HG02970 (cell line): ENCODE results near the gene MMP25.
"Not testable (repeated sequence)": the region's sequence is repeated elsewhere in the genome, so short reads cannot be mapped to it uniquely, and the experiment has no call there.

ENCODE experiments used
- ATAC-seq: cut with Tn5 transposase; IDR thresholded peaks from one replicate; pipeline ENCODE4 v1.9.1; 2021; ENCODE audit warnings: mild to moderate bottlenecking, moderate library complexity, moderate number of reproducible peaks; ENCODE audit not compliant: unreplicated experiment, low FRiP score

The MMP25 gene

DNA sequence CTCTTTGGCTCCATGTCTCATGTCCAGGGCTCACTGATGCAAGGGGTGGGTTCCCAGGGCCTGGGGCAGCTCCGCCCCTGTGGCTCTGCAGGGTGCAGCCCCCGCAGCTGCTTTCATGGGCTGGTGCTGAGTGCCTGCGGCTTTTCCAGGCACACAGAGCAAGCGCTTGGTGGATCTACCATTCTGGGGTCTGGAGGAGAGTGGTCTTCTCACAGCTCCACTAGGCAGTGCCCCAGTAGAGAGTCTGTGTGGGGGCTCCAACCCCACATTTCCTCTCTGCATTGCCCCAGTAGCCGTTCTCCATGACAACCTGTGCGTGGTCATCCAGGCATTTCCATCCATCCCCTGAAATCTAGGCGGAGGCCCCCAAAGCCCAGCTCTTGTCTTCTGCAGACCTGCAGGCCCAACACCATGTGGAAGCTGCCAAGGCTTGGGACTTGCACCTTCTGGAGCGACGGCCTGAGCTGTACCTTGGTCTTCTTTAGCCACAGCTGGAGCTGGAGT lies 24.3 kb downstream of the MMP25 start:
- no peak for ATAC-seq

DNA sequence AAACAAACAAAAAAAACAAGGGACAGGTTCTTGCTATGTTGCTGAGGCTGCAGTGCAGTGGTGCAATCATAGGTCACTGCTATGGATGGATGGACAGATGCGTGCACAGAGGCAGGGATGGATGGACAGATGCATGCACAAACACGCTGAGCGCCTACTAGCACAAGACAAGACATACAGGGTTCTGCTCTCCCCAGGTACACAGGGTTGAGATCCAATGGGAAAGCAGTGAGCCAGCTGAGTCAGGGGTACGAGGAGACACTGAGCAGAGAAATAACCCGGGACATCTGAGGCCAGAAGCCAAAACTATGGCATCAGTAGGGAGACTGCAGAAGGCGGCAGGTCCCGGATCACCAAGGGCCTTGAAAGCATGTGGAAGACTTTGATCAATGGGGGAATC lies 25.3 kb downstream of the MMP25 start:
- no peak for ATAC-seq

DNA sequence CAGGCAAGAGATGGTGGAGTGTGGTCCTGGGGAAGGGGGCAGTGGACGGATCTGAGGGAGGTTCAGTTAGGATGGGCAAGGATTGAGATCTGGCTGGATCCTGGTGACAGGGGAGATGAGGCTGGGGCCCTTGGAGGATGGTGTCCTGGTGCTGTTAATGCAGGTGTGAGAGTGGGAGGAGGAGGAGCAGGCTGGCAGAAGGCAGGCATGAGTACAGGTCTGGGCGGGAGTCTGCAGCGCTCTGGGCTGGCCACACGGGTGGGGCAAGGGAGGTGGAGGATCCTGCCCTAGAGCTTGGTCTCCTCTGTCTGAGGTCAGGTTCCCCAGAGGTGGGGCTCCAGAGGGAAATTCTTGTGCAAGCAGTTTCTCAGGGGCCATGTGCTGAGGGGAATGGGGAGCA lies 25.8 kb downstream of the MMP25 start:
- ATAC-seq = not testable (repeated sequence)

DNA sequence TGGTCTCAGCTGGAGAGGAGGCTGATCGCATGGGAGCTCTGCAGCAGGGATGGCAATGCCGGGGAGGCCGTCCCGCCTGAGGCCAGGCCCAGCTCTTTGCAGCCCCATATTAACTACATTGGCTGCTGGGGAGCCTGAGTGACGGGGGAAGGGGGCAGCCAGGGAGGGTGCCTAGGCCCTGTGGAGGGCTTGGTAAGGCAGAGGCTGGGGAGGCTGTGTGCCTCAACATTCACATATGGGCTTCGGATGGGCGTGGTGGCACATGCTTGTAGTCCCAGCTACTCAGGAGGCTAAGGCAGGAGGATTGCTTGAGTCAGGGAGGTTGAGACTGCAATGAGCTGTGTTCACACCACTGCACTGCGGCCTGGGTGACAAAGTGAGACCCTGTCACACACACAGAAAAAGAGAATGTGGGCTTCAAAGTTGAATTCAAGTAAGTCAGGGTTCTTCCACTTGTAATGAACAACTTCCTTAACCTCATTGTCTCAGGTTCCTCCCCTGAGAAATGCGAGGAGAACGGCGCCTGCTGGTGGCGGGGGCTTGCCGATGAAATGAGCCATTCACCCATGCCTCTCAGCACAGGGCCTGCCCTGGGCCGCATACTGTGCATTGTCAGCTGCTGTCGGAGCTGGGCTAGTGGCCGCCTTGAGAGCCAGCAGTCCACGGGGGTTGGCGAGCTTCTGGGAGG lies 26.4 kb downstream of the MMP25 start:
- ATAC-seq = not testable (repeated sequence)

DNA sequence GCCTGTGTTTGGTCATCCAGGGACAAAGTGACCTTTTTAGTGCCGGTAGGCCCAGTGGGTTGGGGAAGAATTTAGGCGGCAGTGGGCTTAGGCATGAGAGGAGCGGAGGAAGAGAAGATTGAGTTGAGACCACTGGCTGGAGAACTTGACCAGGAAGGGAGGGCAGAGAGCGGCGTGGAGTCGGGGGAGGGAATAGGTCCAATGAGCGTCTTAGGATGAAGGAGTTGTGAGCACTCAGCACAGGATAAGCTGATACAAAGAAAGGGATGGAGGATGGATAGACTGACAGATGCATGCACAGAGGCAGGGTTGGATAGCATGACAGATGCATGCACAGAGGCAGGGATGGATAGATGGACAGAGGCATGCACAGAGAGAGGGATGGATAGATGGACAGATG lies 27.1 kb downstream of the MMP25 start:
- no peak for ATAC-seq

DNA sequence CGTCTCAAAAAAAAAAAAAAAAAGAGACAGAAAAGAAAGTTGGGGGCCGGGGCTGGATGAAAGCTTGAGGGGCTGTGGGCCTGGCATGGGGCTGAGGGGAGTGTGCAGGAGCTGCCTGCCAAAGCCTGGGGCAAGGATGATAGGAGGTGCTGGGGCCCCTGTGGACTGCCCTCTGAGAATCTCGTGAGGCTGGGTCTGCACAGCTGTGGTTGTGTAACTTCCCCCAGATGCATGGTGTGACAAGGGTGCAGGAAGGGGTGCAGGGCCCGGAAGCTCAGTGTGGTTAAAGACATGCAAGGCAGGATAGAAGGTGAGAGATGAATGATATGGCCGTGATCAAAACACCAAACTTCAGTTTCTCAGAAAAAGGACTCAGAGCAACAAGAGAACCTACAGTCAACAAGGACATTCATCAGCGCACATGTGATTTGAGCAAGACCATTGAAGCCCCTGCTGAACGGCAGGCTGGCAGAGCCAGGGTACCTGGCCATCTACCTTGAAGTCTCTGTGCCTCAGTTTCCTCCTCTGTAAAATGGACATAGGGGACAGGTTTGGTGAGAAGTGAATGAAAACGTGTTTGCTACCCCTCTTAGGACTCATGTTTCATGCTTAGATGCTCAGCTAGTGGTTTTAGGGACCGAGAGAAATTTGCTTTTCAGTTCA lies 28.6 kb downstream of the MMP25 start:
- ATAC-seq = no peak

DNA sequence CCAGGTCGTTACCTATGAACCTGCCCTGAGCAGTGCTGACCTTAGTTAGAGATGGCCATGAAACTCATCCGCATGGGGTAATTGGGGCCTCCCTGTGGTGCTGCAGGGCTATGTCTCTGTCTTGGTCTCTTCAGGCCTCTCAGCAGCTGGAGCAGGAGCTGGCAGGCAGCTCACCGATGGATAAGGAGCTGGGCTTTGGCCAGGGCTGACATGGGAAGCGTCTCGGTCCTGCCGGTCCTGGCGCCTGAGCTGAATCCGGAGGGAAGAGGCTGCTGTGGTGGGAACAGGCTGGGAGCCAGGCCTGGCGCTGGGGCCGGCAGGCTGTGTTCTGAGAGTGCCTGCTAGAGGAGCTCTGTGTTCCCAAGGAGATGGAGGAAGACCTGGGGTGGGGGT lies 29.2 kb downstream of the MMP25 start:
- ATAC-seq = no peak

DNA sequence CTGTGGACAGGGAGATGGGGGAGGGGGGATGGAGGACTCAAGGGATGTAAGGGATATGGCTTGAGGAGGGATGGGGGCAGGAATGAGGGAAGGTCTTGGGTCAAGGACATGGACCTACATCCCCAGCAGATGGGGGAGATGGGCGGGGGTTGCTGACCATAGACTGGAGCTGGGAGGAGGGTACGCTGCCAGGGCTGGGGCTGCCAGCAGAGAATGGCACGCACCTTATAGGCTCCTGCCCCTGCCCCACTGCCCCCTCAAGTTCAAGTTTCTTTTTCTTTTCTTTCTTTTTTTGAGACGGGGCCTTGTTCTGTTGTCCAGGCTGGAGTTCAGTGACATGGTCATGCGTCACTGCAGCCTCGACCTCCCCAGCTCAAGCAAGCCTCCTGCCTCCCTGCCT lies 29.6 kb downstream of the MMP25 start:
- not testable (repeated sequence) for ATAC-seq

DNA sequence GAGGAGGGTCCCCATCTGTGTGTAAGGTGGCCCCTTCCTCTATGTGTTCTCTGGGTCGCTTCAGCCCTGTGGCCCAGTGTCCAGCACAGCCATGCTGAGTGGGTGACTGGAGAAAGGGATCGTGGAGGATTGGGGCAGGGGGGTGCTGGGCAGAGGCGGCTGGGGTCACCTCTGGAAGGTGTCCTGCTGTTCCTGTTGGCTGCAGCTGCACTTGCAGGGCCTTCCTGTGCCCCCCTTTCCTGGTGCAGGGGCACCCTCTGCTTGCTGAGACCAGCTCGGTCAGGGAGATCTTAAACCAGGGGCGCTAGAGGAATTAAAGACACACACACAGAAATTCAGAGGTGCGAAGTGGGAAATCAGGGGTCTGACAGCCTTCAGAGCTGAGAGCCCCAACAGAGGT lies 30.2 kb downstream of the MMP25 start:
- ATAC-seq = no peak

DNA sequence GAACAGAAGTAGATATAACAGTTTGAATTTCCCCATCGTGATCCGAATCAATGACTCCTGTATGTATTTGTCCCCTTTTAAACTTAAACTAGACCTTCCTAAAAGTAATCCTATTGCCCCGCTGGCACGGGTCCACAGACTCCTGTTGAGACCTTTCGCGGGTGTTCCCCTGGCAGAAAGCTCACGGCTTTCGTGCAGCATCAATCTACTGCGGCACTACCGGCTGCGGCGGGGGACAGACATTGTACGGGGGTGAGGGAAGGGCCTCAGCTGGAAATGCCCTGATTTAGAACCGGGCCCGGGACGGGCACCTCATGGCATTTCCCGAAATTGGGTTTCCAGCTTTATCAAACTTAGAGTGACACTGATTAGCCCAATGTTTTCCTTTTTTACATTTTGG lies 33.7 kb downstream of the MMP25 start:
- no peak for ATAC-seq

DNA sequence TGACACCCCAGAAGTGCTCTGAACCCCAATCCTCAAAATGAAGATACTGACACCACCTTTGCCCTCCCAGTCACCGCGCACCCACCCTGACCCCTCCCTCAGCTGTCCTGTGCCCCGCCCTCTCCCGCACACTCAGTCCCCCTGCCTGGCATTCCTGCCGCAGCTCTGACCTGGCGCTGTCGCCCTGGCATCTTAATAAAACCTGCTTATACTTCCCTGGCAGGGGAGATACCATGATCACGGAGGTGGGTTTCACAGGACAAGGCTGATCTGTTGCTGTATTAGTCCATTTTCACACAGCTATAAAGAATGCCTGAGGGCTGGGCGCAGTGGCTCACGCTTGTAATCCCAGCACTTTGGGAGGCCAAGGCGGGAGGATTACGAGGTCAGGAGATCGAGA lies 35.6 kb downstream of the MMP25 start:
- ATAC-seq = not testable (repeated sequence)

DNA sequence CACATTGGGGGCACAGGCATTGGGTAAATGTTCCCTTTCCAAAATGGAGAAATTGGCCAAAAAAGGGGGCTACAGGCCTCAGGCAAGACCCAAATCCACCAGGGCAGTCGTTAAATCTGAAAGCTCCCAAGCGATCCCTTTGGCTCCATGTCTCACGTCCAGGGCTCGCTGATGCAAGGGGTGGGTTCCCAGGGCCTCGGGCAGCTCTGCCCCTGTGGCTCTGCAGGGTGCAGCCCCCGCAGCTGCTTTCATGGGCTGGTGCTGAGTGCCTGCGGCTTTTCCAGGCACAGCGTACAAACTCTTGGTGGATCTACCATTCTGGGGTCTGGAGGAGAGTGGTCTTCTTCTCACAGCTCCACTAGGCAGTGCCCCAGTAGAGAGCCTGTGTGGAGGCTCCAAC lies 37.0 kb downstream of the MMP25 start:
- ATAC-seq = not testable (repeated sequence)

DNA sequence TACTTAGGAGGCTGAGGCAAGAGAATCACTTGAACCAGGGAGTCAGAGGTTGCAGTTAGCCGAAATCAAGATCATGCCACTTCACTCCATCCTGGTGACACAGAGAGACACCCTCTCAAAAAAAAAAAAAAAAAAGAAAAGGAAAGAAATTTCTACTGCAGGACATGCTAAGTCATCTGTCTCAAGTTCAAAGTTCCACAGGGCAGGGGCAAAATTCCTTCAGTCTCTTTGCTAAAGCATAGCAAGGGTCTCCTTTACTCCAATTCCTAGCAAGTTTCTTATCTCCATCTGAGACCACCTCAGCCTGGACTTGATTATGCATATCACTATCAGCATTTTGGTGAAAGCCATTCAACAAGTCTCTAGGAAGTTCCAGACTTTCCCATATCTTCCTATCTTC lies 38.1 kb downstream of the MMP25 start:
- no peak for ATAC-seq

DNA sequence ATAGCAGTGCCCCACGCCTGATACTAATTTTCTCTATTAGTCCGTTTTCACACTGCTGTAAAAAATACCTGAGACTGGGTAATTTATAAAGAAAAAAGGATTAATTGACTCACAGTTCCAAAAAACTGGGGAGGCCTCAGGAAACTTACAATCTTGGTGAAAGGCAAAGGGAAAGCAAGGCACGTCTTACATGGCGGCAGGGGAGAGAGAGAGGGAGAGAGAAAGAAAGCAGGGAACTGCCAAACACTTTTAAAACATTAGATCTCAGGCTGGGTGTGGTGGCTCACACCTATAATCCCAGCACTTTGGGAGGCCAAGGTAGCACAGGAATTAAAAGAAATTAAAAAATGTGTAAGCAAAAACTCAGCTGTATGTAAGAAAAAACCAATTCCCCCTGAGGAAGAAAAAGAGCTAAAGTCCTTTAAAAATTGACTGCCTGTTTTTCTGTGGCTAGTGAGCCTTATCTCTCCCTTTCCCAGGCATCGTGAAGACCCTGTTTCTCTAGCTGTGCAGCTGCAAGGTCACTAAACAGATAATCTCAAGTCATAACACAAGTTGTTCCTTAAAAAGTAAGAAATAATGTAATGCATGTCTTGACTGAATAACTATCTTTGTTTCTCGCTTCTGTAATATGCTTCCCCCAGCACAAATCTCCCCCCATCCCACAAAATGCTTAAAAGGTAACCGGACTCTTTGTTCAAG lies 38.8 kb downstream of the MMP25 start:
- ATAC-seq = no peak

DNA sequence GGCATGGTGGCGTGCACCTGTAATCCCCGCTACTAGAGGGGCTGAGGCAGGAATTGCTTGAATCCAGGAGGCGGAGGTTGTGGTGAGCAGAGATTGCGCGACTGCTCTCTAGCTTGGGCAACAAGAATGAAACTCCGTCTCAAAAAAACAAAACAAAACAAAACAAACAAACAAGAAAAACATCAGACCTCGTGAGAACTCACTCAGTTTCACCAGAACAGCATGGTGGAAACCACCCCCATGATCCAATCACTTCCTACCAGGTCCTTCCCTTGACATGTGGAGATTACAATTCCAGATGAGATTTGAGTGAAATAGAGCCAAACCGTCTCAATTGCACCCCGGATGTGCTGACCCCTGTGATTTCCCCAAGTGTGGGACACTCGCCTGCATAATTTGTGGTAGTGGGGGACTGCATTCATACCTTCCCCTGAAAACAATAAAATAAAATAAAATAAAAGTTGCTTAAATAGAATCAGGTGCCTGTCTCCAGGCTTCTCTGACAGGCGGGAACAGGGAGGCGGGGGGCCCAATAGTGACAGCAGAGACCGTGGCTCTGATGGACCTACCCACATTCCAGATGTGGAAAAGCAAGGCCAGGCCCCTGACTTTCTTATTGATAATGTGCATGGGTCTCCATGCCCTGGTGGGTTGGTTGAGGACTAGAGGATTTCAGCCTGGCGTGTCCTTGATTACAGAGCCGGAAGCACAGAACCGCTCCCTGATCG lies 39.7 kb downstream of the MMP25 start:
- ATAC-seq = no peak

DNA sequence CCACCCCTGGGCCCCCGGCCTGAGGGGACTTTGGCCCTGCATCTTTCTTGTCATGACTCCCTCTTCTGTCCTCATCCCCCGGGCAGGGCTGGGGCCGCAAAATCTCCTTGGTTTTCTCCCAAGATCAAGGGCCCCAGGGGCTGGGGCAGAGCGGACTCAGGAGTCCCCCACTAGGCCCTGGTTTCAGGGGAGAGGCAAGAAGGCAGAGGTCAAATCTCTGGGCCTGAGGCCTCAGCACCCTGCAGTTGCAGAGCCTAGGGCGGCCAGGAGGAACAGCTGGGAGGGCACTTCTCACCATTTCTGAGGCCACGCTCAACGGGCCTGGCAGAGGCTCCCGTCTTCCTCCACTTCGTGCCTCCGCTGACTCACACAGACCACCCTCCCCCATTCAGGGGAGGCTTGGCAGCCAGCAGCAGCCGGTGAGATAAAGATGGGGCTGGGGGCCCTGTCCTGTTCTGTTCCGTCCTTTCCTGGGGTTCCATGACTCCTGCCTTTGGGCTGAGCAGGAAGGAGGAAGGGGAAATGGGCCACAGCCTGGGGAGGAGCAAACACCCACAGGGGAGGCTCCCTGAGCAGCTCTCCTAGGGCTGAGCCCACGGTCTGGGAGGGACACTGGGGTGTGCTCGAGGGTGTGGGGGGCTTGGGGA lies 40.4 kb downstream of the MMP25 start:
- no peak for ATAC-seq

DNA sequence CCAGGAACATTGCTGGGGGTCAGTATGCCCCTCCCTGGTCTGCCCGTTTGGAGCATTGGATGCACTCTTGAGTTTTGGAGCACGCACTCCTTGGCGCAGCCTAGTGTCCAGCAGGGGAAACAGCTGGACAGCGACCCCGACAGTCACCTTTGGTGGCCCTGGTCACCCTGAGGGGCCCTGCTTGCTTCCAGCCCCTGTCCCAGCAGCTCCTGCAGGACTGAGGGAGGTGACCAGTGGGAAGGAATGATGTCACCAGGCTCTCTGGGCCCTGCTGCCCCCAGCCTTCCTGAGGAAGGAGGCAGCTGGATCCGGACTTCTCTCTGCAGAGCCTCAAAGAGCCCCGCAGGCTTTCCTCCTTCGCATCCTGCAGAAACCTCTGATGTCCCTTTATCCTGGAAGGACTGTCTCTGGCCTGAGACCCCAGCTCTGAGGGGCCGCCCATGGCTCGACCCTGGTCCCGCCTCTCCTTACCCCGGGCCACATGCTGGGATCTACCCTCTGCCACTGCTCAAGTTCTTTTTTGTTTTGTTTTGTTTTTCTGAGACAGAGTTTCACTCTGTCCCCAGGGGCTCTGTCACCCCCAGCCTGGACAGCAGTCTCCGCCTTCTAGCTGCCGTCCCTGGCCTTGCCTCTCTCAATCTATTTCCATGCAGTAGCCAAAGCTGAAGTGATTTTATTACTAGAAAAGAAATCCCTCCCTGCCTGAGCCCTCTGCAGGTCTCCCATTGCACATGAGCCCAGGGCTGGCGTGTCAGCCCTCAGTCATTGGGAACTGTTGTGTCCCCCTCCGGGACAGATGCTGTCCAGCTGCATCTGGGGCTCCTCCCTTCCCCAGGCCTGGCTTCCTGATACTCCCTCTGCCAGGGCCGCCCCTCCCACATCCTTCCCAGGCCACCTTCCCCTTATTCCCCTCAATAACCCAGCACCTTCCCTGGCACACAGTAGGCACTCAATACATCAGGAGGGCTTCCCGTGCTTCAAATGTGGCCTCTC lies 41.2 kb downstream of the MMP25 start:
- ATAC-seq = no peak

DNA sequence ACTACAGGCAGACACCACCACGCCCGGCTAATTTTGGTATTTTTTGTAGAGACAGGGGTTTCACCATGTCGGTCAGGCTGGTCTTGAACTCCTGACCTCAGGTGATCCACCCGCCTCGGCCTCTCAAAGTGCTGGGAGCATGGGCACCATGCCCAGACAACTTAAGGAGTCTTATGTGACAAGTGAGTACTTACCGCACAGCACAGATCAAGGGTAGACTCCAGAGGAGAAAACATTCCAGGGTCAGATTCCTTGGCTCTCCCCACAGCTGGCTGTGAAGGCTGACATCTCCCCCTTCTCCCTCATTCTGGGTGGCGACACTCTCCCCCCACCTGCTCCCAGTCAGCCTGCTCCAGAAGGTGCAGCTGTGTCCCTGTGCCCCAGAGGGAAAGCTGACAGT lies 42.1 kb downstream of the MMP25 start:
- no peak for ATAC-seq
